ENCODE results near the gene RUSC2. TPM values are rescaled to one million over a fixed set of nuclear protein-coding genes. Genes with fewer than 3 reads are reported as not detected.
"Not testable (repeated sequence)": the region's sequence is repeated elsewhere in the genome, so short reads cannot be mapped to it uniquely, and the experiment has no call there.

The RUSC2 gene
- total RNA-seq, 1 experiment from 2014 or later = 19.4 TPM

DNA sequence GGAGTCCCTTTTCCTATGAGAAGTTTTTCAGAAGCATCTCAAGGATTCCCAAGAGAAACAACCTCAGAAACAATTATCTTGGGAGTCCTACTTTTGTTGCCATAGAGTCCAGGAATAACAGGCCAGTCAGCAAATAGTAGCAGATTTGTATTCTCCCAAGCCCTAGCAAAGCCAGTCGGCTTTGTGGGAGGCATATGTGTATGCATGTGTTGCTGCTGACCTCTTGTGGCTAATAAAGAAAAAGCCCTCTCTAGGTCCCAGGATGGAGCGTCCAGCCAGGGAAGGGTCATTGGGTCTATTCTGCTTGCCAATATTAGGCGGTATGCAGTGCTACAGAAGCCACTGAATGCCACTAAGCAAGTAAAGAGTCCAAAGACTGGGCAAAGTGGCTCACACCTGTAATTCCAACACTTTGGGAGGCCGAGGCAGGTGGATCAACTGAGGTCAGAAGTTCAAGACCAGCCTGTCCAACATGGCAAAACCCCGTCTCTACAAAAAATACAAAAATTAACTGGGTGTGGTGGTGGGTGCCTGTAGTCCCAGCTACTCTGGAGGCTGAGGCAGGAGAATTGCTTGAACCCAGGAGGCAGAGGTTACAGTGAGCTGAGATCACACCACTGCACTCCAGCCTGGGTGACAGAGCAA is 12.6 kb upstream of the RUSC2 start:
- H3K4me3 ChIP-seq (ENCODE audit: low read depth, low read length, poor library complexity, severe bottlenecking); BruUV-seq (replicated peaks); H3K4me1 ChIP-seq (ENCODE audit: insufficient read depth, low read length, poor library complexity, severe bottlenecking); H3K27ac ChIP-seq (ENCODE audit: low read depth, low read length, poor library complexity, severe bottlenecking); H3K36me3 ChIP-seq (ENCODE audit: insufficient read depth, low read length, poor library complexity, severe bottlenecking); H3K27me3 ChIP-seq (replicated peaks; ENCODE audit: insufficient read depth, low read depth, low read length, poor library complexity); POLR2A ChIA-PET (ENCODE audit: low non-redundant PET); H3K9me3 ChIP-seq (ENCODE audit: low read depth, low read length, poor library complexity, severe bottlenecking): not testable (repeated sequence)
- TF ChIP-seq, protein P1, sequence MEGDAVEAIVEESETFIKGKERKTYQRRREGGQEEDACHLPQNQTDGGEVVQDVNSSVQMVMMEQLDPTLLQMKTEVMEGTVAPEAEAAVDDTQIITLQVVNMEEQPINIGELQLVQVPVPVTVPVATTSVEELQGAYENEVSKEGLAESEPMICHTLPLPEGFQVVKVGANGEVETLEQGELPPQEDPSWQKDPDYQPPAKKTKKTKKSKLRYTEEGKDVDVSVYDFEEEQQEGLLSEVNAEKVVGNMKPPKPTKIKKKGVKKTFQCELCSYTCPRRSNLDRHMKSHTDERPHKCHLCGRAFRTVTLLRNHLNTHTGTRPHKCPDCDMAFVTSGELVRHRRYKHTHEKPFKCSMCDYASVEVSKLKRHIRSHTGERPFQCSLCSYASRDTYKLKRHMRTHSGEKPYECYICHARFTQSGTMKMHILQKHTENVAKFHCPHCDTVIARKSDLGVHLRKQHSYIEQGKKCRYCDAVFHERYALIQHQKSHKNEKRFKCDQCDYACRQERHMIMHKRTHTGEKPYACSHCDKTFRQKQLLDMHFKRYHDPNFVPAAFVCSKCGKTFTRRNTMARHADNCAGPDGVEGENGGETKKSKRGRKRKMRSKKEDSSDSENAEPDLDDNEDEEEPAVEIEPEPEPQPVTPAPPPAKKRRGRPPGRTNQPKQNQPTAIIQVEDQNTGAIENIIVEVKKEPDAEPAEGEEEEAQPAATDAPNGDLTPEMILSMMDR (conservative IDR thresholded peaks at IDR 0.05; ENCODE audit: low read depth, low read length) = peak; percentile 75
- intact Hi-C loops (cut with micrococcal nuclease; ENCODE audit: unreplicated experiment) = loop anchor here (1.0 to 5.0 kb wide), 3 partner anchors 50 to 580 kb away; a partner anchor contains a TSS
- CTCF ChIA-PET = interaction anchor here (0.6 to 2.0 kb wide), 6 partner anchors 180 to 578 kb away, joined by 3 to 10 read pairs (median 4); partner anchors contain the start of gene ATOSB
- DNase-seq (ENCODE audit: low spot score) = peak; percentile 84

DNA sequence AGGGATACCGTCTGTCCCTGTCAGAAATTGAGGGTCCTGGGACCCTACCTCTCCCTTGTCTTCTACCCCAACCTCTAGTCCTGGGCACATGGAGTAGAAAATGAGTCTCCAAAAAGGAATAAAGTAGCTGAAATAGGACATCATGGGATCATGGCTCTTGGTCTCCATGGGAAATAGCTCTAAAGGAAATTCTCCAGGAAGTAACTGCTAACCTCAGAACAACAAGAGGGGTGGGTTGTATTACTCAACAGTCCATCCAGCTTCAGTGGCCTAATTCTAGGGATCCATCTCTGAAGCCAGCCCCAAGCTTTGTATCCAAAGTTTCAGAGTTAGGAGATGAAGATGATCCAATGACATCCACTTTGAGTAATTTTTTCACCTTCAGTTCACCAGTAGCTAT is 11.0 kb upstream of the RUSC2 start:
- Histone ChIP-seq H3K27ac (ENCODE audit: low read depth, low read length, poor library complexity, severe bottlenecking) (no peak overlapping the region), H3K4me1 (ENCODE audit: insufficient read depth, low read length, poor library complexity, severe bottlenecking) (no peaks in the 10 kb centered on the region), H3K36me3 (ENCODE audit: insufficient read depth, low read length, poor library complexity, severe bottlenecking) (no peaks in the 10 kb centered on the region), H3K4me3 (ENCODE audit: low read depth, low read length, poor library complexity, severe bottlenecking) (no peak overlapping the region), H3K9me3 (ENCODE audit: low read depth, low read length, poor library complexity, severe bottlenecking) (no peaks in the 10 kb centered on the region), H3K27me3 (replicated peaks; ENCODE audit: insufficient read depth, low read depth, low read length, poor library complexity) (no peaks in the 10 kb centered on the region)
- BruUV-seq (replicated peaks) = no TSS peak
- ChIA-PET CTCF (interaction anchor here (0.8 to 1.0 kb wide), 2 partner anchors 75 to 363 kb away, joined by 3 to 4 read pairs; partner anchors contain the start of gene ATOSB), POLR2A (ENCODE audit: low non-redundant PET) (interaction anchor here (0.6 kb wide), 1 partner anchor 154 kb away, joined by 3 read pairs; no protein-coding TSS in a partner anchor)
- intact Hi-C loops (cut with micrococcal nuclease; ENCODE audit: unreplicated experiment) = loop anchor here (5.0 kb wide), 2 partner anchors 52 to 582 kb away; a partner anchor contains a TSS
- no peak for TF ChIP-seq EZH2 (IDR thresholded peaks at IDR 0.05; ENCODE audit: borderline replicate concordance, low read depth, low read length, poor library complexity, severe bottlenecking)
- TF ChIP-seq, protein P1 (conservative IDR thresholded peaks at IDR 0.05; ENCODE audit: low read depth, low read length) = no peak
- no peak for DNase-seq (ENCODE audit: low spot score)

DNA sequence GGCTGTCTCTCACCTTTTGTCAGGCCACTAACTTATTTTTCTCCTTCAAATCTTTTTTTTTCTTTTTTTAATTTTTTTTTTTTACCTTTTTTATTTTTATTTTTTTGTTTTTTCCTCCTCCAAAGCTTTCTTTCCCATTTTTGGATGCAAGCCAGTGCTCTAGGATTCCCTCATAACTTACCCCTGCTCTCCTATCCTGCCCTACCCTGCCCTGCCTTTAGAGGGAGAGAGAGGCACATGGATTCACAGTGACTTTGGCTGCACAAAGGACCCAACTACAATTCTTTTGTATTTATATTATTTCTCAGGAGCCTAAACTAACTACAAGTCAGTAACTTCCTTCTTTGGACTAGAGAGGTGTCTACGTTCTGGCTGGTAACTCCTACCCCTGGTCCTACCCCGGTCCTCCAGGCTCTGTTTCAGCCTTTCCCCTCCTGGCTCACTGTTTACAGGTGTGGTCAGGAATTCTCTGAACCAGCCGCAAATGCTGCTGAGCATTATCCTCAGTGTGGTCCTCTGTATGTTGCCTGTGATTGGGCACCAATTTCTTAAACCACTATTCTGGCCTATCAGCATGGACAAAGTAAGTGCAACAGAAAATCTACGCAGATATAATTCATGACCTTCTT is 8.4 kb upstream of the RUSC2 start:
- intact Hi-C loops (cut with micrococcal nuclease; ENCODE audit: unreplicated experiment) = loop anchor here (2.0 kb wide), 1 partner anchor 73 kb away; no protein-coding TSS in a partner anchor
- H3K4me3 ChIP-seq (ENCODE audit: low read depth, low read length, poor library complexity, severe bottlenecking) = no peak overlapping the region
- peaks cover under 1% of the 10 kb centered on the region for H3K4me1 ChIP-seq (ENCODE audit: insufficient read depth, low read length, poor library complexity, severe bottlenecking)
- H3K9me3 ChIP-seq (ENCODE audit: low read depth, low read length, poor library complexity, severe bottlenecking) = no peaks in the 10 kb centered on the region
- H3K27me3 ChIP-seq (replicated peaks; ENCODE audit: insufficient read depth, low read depth, low read length, poor library complexity) = no peaks in the 10 kb centered on the region
- peak; percentile 73 for DNase-seq (ENCODE audit: low spot score)
- no peaks in the 10 kb centered on the region for H3K36me3 ChIP-seq (ENCODE audit: insufficient read depth, low read length, poor library complexity, severe bottlenecking)
- POLR2A ChIA-PET (ENCODE audit: low non-redundant PET) = no interaction called here
- no TSS peak for BruUV-seq (replicated peaks)
- CTCF ChIA-PET = interaction anchor here (0.8 kb wide), 1 partner anchor 72 kb away, joined by 7 read pairs; no protein-coding TSS in a partner anchor
- no peak overlapping the region for H3K27ac ChIP-seq (ENCODE audit: low read depth, low read length, poor library complexity, severe bottlenecking)
- TF ChIP-seq, protein P1 (conservative IDR thresholded peaks at IDR 0.05; ENCODE audit: low read depth, low read length) = peak; percentile 70
- no peak for TF ChIP-seq EZH2 (IDR thresholded peaks at IDR 0.05; ENCODE audit: borderline replicate concordance, low read depth, low read length, poor library complexity, severe bottlenecking)
